ENCODE results near the gene CCND2.

GRCh38 chr12:4292341-4293073 is 18.9 kb downstream of the CCND2 start:
- no peak for TF ChIP-seq CTCF (conservative IDR thresholded peaks at IDR 0.05; ENCODE audit: low read length)
- no peak for TF ChIP-seq EZH2phosphoT487 (IDR thresholded peaks at IDR 0.05; ENCODE audit: borderline replicate concordance, low read depth, low read length)

Data from OCI-LY7 (cell line).